NCI-H1417 treated with DMSO at 0.1 percent for 48 hours (cell line): ENCODE results near the gene TWIST1.

Experiments used
- DNase-seq: peaks from one replicate; lab custom pipeline; 2025; lab: John Stamatoyannopoulos, UW

TWIST1 gene

GRCh38 chr7:19094598-19095352 is 22.7 kb downstream of the TWIST1 start:
- no peak for DNase-seq

DNA sequence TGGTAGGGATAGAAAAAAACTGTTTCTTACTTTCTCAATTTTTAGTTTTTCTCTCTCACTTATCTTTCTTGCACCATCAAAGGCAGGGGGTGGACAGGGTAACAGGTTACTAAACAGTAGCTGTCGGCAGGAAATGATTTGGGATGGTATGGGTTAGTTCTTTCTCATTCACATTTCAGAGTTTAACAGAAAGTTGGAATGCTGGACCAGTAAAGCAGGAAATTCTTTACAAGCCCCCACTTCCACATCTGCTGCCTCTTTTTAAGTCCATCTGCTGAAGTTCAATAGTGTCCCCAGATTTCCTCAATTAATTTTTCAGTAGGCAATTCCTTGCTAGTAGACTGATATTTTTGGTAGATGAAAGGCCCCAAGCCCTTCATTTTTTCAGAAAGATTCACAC is 23.3 kb downstream of the TWIST1 start:
- no peak for DNase-seq

DNA sequence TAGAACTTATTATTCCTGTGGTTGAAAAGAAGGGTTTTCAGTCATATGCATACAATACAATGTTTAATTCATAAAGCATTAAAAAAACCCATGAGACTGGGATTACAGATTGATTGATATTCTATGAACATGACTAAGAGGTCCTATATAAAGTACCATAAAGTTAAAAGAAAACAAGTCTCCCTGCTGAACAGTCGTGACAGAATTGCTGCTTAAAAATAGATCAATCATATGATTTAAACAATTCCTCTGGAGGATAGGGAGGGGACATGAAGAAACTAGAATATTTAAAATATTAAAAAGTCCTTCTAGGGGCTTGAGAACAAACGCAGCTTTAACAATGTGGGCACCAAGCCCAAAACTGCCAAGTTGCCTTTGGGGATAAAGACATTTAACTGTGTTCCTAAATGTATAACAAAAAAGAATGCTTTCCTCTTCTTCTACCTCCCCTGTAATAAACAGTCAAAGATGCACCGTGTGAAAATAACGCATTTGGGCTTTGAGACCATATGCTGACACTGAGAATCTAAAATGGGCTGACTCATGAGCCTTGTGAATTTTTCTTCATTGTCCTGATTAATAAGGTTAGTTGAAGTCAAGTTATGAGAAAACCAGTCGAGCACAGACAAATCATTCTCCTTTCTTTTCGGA is 25.8 kb downstream of the TWIST1 start:
- DNase-seq, result no peak

DNA sequence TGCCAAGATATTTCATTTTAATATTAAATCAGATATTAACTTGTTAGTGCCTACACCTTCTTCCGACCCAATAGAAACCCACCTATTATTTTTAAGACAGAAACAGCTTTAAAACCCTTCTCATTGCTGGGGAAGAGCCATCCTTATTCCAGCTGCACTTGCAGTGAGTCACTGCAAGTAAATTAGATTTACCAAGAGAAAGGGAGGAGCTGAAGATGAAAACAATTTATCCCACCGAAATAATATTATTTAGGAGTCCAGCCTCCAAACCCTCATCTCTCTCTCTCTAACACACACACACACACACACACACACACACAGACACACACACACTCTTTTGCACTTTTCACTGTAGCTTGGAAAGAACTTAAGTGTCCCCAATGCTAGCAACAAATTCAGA is 26.9 kb downstream of the TWIST1 start:
- DNase-seq, result no peak

GRCh38 chr7:19089797-19090196 is 27.6 kb downstream of the TWIST1 start:
- no peak for DNase-seq

- no peak for DNase-seq
These were observed 28.1 kb downstream of the TWIST1 start for GRCh38 chr7:19089378-19089777.

GRCh38 chr7:19080093-19080492 is 37.3 kb downstream of the TWIST1 start:
- no peak for DNase-seq

DNA sequence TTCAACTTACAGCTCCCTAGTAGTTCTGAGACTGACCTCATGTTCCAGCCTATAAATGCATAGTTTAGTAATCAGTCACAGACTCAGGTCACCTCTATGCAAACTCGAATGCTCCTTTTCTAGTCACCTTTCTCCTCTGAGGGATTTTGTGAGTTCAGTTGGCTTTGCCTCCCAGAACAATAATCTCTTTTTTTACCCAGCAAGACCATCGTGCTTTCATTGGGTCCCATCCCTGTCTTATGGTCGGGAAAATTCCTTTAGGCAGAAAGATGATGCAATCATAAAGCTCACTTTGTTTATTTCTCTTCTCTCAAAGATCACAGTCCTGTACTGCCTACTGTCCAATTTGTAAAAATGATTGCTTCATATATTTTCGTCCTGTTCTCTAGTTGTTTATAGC is 38.4 kb downstream of the TWIST1 start:
- no peak for DNase-seq

- DNase-seq, result no peak
These were observed 47.6 kb downstream of the TWIST1 start for GRCh38 chr7:19069842-19070241.

DNA sequence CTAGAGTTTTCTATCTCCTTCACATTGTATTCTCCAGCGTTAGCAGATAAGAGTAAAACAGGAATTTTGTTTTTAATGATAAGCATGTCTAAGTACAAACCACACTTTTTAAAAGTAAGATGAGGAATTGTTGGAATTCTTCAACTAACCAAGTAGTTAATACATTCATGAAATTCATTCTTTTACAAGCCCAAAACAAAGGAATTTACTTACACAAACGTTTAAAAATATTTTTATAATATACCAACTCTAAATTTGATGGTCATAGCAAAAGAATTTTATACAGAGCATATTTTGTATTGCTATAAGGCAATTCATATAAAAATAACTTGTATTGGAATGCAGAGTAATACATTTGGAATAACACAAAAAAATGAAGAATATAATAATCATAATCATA is 51.3 kb downstream of the TWIST1 start:
- no peak for DNase-seq
